Aorta (tissue), 5 donors: ENCODE data around the gene B3GALT4. TPM values are rescaled to one million over a fixed set of nuclear protein-coding genes. Genes with fewer than 3 reads are reported as not detected.
"Not testable (repeated sequence)": the region's sequence is repeated elsewhere in the genome, so short reads cannot be mapped to it uniquely, and the experiment has no call there.

Experiments
- ATAC-seq: fragments of 200-7000 bp; cut with Tn5 transposase; one replicate; pipeline ENCODE4 v1.9.1; 2022; ENCODE audit warnings: moderate library complexity; ENCODE audit not compliant: low FRiP score
- DNase-seq, 2 donors: peaks; one replicate each; pipeline ENCODE4 v3.0.0-alpha.2; 2020
- H3K27ac ChIP-seq, 2 donors: one replicate each; pipeline ENCODE4 v1.5.1; 2013; ENCODE audit warnings: low read length in 2 of 2, mild to moderate bottlenecking in 2 of 2, moderate library complexity in 2 of 2, control low read depth in 1 of 2, inconsistent platforms in 1 of 2, low read depth in 1 of 2
- H3K27me3 ChIP-seq, 2 donors: one replicate each; pipeline ENCODE4 v1.6.1; 2013; ENCODE audit warnings: control low read depth in 1 of 2, low read length in 1 of 2, mild to moderate bottlenecking in 1 of 2, moderate library complexity in 1 of 2; ENCODE audit not compliant: insufficient read depth in 2 of 2, control insufficient read depth in 1 of 2
- H3K36me3 ChIP-seq, 2 donors: one replicate each; pipeline ENCODE4 v1.6.1; 2013; ENCODE audit warnings: control low read depth in 1 of 2, low read length in 1 of 2, mild to moderate bottlenecking in 1 of 2; ENCODE audit not compliant: insufficient read depth in 2 of 2, control insufficient read depth in 1 of 2
- H3K4me1 ChIP-seq, 2 donors: one replicate each; pipeline ENCODE4 v1.6.1; 2013; ENCODE audit warnings: low read length in 2 of 2, control low read depth in 1 of 2, mild to moderate bottlenecking in 1 of 2, moderate library complexity in 1 of 2; ENCODE audit not compliant: insufficient read depth in 2 of 2, control insufficient read depth in 1 of 2
- H3K4me3 ChIP-seq, 2 donors: one replicate each; pipeline ENCODE4 v1.5.1; 2013; ENCODE audit warnings: low read length in 2 of 2, control low read depth in 1 of 2, mild to moderate bottlenecking in 1 of 2
- H3K9me3 ChIP-seq: one replicate; pipeline ENCODE4 v1.6.1; 2013; ENCODE audit warnings: mild to moderate bottlenecking, low read length; ENCODE audit not compliant: control insufficient read depth
- WGBS, 2 donors: extraction: QIAGEN DNeasy Blood & Tissue Kit; methylation state at CpG; one replicate each; pipeline ENCODE4 v1.1.7; 2013; 5-methylcytosine and 5-hydroxymethylcytosine counted together
- intact Hi-C, 2 donors: fragments of 100-400 bp; cut with DNase I; formaldehyde crosslinking; loops; one replicate each; pipeline versions ENCODE4 v1.14.2 to v1.15.0; 2022
- polyA plus RNA-seq, 2 donors: library from polyadenylated mRNA; stranded (reverse); fragments of 200-250 nt; gene quantifications; one replicate each; pipeline ENCODE4 v1.2.3, GENCODE V29; 2013
- total RNA-seq, 2 donors: library from RNA; stranded (reverse); fragmentation: NEBNext Ultra II Directional; extraction: Animal tissue kit (Norgen Biotek cat#: 25700); gene quantifications; one replicate each; pipeline ENCODE4 v1.2.1, GENCODE V29; 2021
- donor health status: healthy with polysubstance abuse.
- donor health status: Bipolar disorder and iron deficiency.
- donor health status: DM: no; HTN: no; CAD: no.
- donor health status: DM: no; HTN: no; CAD: no.
- donor health status: DM: yes; HTN: yes; CAD: no.

Gene B3GALT4
- total and polyA plus RNA-seq, 4 donors, result 8.3 to 17.0 (median 13.5) TPM

GRCh38 chr6:33285214-33285613 lies 8.3 kb downstream of the B3GALT4 start:
- ATAC-seq, H3K36me3 ChIP-seq, DNase-seq, H3K4me1 ChIP-seq, H3K9me3 ChIP-seq, H3K4me3 ChIP-seq, H3K27me3 ChIP-seq, intact Hi-C loops, H3K27ac ChIP-seq: not testable (repeated sequence)
- WGBS, 2 donors, result 85 to 88% methylated on average over 4 of the region's 4 CpGs

DNA sequence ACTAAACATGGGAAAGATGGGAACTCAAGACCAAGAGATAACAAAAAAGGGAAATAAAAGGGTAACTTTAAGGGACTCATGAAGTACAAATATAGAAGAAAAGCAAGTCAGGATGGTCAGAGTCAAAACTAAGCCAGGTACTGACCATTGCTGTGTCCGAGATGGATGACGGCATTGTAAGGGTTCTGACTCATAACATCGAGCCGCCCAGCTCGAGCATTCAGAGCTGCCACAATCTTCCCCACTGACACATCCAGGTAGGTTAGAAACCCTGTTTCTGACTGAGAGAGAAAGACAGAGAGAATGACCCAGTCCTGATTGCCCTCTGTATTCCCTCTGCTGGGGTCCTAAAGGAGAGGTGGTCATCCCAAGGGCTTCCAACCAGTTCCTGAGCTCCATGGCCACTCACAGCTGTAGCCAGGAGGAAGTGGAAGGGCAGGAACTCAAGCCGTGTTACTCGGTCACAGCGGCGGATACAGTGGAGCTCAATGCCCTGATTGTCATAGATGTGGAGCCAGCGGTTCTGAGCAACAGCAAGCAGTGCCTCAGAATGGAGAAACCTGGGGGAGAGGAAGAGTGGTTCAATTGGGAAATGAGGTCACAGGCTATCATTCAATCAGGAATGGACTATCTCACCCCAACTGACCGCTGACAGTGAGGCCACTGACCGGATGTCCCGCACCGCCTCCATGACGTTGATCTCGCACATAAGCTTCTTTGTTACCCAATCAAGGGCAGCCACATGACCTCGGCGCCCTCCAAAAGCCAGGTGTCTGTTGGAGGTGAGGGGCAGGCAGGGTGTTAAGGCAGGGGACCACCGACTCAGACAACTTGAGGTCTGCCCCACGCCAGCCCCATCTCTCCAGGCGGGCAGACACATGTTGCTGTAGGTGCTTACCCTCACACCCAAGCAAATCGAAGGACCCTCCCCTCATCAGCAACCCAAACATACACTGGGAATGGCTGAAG lies 10.3 kb downstream of the B3GALT4 start:
- intact Hi-C loops, result no loop called here
- 92 to 93% methylated on average over 22 of the region's 22 CpGs for WGBS, 2 donors
- ATAC-seq, result no peak
- Histone ChIP-seq H3K4me1 (no peaks in the 10 kb centered on the region), H3K27me3 (no peaks in the 10 kb centered on the region), H3K27ac (no peak overlapping the region), H3K9me3 (no peaks in the 10 kb centered on the region), H3K36me3 (no peaks in the 10 kb centered on the region), H3K4me3 (no peak overlapping the region)
- DNase-seq, result peak in 1 of 2 donors; percentile 16

- ATAC-seq (no peak), DNase-seq (no peak)
- no peaks in the 10 kb centered on the region for H3K27me3 ChIP-seq
- intact Hi-C loops, result no loop called here
- no peaks in the 10 kb centered on the region for H3K4me1 ChIP-seq
- peak overlapping the region; percentile 39 to 74 for H3K4me3 ChIP-seq
- WGBS, 2 donors, result 12 to 13% methylated on average over 21 of the region's 21 CpGs
- H3K9me3 ChIP-seq, result no peaks in the 10 kb centered on the region
- H3K27ac ChIP-seq, result no peak overlapping the region
- H3K36me3 ChIP-seq, result no peaks in the 10 kb centered on the region
Observed at GRCh38 chr6:33288141-33288920, 11.4 kb downstream of the B3GALT4 start.

- no peaks in the 10 kb centered on the region for H3K27me3 ChIP-seq
- ATAC-seq, result peak; percentile 96
- no peaks in the 10 kb centered on the region for H3K36me3 ChIP-seq
- peak within 1 kb of the TSS in 1 of 2 donors; percentile 65 for H3K27ac ChIP-seq
- DNase-seq, result peak; percentile 85 to 87
- peak within 1 kb of the TSS; percentile 39 to 74 for H3K4me3 ChIP-seq
- H3K9me3 ChIP-seq, result no peaks in the 10 kb centered on the region
- intact Hi-C loops, result no loop called here
- WGBS, 2 donors, result 0% methylated on average over 43 of the region's 43 CpGs
- no peaks in the 10 kb centered on the region for H3K4me1 ChIP-seq
Observed at GRCh38 chr6:33288921-33289783, 12.2 kb downstream of the B3GALT4 start, which contains the start of the genes PFDN6 and WDR46. PFDN6 (plus strand) TSS chr6:33289601; CDS start chr6:33289857, 256 bp downstream. WDR46 (minus strand) TSS chr6:33289239; CDS start chr6:33289170, 69 bp downstream.

DNA sequence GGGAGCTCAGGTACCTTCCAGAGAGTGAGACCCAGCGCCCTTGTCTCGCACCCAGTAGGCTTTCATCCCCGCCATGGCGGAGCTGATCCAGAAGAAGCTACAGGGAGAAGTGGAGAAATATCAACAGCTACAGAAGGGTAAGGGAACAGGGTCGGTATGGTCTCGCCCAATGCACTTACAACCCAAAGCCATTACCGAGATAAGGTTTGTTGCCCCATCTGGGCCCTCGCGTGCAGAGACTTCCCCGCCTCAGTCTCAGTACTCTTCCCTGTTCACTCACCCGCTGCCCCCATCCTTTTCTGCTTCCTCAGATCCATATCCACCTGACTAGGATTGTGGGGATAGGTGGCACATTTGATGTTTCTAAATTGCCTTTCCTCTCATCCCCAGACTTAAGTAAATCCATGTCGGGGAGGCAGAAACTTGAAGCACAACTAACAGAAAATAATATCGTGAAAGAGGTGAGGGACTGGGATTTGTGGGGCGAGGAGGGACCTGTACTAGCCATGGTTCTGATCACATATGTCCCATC lies 12.9 kb downstream of the B3GALT4 start:
- H3K27ac ChIP-seq, result peak overlapping the region in 1 of 2 donors; percentile 55
- ATAC-seq, result peak; percentile 2
- H3K4me1 ChIP-seq, result no peaks in the 10 kb centered on the region
- 3% methylated on average over 14 of the region's 14 CpGs for WGBS, 2 donors
- DNase-seq, result no peak
- no peaks in the 10 kb centered on the region for H3K9me3 ChIP-seq
- peak overlapping the region; percentile 37 to 74 for H3K4me3 ChIP-seq
- no peaks in the 10 kb centered on the region for H3K27me3 ChIP-seq
- intact Hi-C loops, result no loop called here
- no peaks in the 10 kb centered on the region for H3K36me3 ChIP-seq

DNA sequence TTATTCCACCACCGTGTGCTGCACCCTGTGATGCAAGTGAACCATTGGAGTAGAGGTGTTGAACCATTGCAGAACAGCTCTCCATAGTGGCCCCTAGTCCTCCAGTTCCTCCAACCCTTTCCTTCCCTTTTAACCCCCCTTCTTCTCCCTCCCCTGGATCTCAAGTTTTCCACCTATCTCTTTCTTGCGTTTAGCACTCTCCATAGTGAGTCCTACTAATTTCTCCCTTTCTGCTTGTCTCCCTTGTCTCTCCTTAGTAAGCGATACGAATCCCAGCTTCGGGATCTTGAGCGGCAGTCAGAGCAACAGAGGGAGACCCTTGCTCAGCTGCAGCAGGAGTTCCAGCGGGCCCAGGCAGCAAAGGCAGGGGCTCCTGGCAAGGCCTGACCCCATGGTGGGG lies 13.5 kb downstream of the B3GALT4 start:
- H3K4me3 ChIP-seq, result no peak overlapping the region
- H3K4me1 ChIP-seq, result no peaks in the 10 kb centered on the region
- H3K27ac ChIP-seq, result no peak overlapping the region
- H3K36me3 ChIP-seq, result no peaks in the 10 kb centered on the region
- DNase-seq (no peak), ATAC-seq (no peak)
- intact Hi-C loops, result no loop called here
- WGBS, 2 donors, result 69% methylated on average over 7 of the region's 7 CpGs
- H3K9me3 ChIP-seq, result no peaks in the 10 kb centered on the region
- no peaks in the 10 kb centered on the region for H3K27me3 ChIP-seq

DNA sequence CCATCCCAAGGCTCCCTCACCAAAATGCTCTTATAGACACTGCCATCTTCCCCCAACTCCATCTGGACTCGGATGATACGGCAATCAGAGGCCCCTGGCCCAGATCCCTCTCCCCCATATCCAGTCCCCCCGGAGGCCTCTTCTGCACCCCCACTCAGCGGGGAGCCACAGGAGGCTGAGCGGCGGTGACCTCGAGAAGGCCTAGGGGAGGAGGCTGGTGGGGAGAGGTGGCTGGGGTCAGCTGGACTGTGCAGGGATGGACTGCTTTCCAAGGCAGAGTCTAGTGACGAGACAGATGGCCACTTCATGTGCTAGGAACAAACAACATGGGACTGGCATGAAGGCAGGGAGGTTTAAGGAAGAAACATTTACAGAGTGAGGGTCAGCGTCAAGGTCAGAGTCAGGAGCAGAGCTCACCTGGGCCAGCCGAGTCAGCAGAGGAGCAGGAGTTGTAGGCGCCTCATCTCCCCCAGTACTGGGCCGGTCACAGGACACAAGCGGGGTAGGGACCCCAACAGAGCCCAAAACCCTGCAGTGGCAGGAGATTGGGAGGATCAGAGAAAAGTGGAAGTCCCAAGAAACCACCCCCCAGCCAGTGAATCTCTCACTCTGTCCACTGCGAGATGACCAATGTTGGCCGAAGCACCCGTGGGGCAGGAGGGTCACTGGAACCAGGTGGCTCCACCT lies 16.2 kb downstream of the B3GALT4 start:
- intact Hi-C loops, result no loop called here
- no peaks in the 10 kb centered on the region for H3K36me3 ChIP-seq

More for the DNA sequence above, 16.2 kb downstream of the B3GALT4 start:
- Histone ChIP-seq H3K4me1 (no peaks in the 10 kb centered on the region), H3K27ac (no peak overlapping the region), H3K4me3 (no peak overlapping the region), H3K27me3 (no peaks in the 10 kb centered on the region), H3K9me3 (no peaks in the 10 kb centered on the region)
- DNase-seq, result no peak
- no peak for ATAC-seq
- 82% methylated on average over 16 of the region's 16 CpGs for WGBS, 2 donors
